Natural killer cell treated with Interleukin-12 subunit alpha and Interleukin-12 subunit beta and Interleukin-15 and Interleukin-18, amount 100 ng/mL, for 72 hours (primary cell): Measurements from ENCODE around the gene OR2Z1. TPM values are rescaled to one million over a fixed set of nuclear protein-coding genes. Genes with fewer than 3 reads are reported as not detected.
"Not testable (repeated sequence)": the region's sequence is repeated elsewhere in the genome, so short reads cannot be mapped to it uniquely, and the experiment has no call there.

Experiments
- ATAC-seq, 2 donors: fragments of 150-1000 bp; cut with Tn5 transposase in 1 of 2; sonication (Bioruptor Pico), chemical (Tn5 transposase) in 1 of 2; 2 replicates each; pipeline ENCODE4 v1.10.0; 2021
- DNase-seq: peaks from one replicate; pipeline ENCODE4 v3.0.0; 2022; ENCODE audit warnings: low spot score
- H3K27ac Mint-ChIP-seq, 2 donors: 1 replicate in 1 of 2; 2 replicates in 1 of 2; pipeline ENCODE4 v1.8.0; 2022; ENCODE audit warnings: mixed read lengths in 2 of 2, mild to moderate bottlenecking in 1 of 2, moderate library complexity in 1 of 2
- H3K27me3 Mint-ChIP-seq, 2 donors: 1 replicate in 1 of 2; 2 replicates in 1 of 2; pipeline ENCODE4 v1.8.0; 2022; ENCODE audit warnings: mixed read lengths in 2 of 2
- H3K36me3 Mint-ChIP-seq: one replicate; pipeline ENCODE4 v1.8.0; 2022; ENCODE audit warnings: mixed read lengths
- H3K4me1 Mint-ChIP-seq, 2 donors: 1 replicate in 1 of 2; 2 replicates in 1 of 2; pipeline ENCODE4 v1.8.0; 2022; ENCODE audit warnings: low read depth in 2 of 2, mixed read lengths in 2 of 2, mild to moderate bottlenecking in 1 of 2
- H3K4me3 Mint-ChIP-seq: one replicate; pipeline ENCODE4 v1.8.0; 2022; ENCODE audit warnings: mixed read lengths
- H3K9me3 Mint-ChIP-seq: 2 replicates; pipeline ENCODE4 v1.8.0; 2022; ENCODE audit warnings: mixed read lengths
- total RNA-seq, 2 donors: library from RNA; stranded (reverse); gene quantifications; one replicate each; pipeline ENCODE4 v1.2.3, GENCODE V29; 2022

The OR2Z1 gene
- total RNA-seq, 2 donors from 2014 or later: not detected

DNA sequence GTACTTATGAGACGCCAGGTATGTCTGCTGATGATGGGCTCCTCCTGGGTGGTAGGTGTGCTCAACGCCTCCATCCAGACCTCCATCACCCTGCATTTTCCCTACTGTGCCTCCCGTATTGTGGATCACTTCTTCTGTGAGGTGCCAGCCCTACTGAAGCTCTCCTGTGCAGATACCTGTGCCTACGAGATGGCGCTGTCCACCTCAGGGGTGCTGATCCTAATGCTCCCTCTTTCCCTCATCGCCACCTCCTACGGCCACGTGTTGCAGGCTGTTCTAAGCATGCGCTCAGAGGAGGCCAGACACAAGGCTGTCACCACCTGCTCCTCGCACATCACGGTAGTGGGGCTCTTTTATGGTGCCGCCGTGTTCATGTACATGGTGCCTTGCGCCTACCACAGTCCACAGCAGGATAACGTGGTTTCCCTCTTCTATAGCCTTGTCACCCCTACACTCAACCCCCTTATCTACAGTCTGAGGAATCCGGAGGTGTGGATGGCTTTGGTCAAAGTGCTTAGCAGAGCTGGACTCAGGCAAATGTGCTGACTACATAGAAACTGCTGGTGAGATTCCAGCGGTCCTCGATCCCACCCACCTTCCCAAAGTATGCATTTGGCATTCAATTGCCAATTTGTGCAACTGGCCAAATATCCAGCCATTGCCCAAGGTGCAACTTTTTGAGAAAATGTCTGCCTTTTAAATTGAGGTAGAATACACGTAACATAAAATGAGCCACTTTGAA lies 10.2 kb downstream of the OR2Z1 start:
- Mint-ChIP-seq H3K36me3 (no peaks in the 10 kb centered on the region), H3K9me3 (no peaks in the 10 kb centered on the region), H3K4me3 (no peak overlapping the region), H3K4me1 (peaks cover 0 to 4% of the 10 kb centered on the region in 2 donors), H3K27ac (no peak overlapping the region), H3K27me3 (peaks cover 8% of the 10 kb centered on the region in 2 donors)
- DNase-seq (no peak), ATAC-seq (peak in 1 of 2 donors; percentile 9)

DNA sequence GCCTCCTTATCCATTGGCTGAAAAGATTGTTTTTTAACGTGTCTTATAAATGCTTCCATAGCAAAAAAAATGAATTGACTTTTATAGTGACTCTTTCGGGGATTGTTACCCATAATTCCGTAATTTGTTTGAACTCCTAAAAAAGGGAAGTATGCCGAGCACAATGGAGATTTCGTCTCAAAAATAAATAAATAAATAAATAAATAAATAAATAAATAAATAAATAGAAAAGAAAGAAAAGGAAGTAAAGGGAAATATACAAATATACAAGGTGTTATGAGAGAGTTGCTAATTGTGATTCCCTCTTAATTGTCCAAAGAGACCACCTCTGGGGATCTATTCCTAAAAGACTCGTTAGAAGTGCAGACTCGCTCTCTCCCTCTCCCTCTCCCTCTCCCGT lies 16.9 kb downstream of the OR2Z1 start:
- H3K4me3 Mint-ChIP-seq: no peak overlapping the region
- H3K4me1 Mint-ChIP-seq: no peaks in the 10 kb centered on the region
- ATAC-seq: no peak
- H3K27ac Mint-ChIP-seq: no peak overlapping the region
- peaks cover 0 to 7% of the 10 kb centered on the region in 2 donors for H3K27me3 Mint-ChIP-seq
- no peaks in the 10 kb centered on the region for H3K9me3 Mint-ChIP-seq
- DNase-seq: no peak
- no peaks in the 10 kb centered on the region for H3K36me3 Mint-ChIP-seq

DNA sequence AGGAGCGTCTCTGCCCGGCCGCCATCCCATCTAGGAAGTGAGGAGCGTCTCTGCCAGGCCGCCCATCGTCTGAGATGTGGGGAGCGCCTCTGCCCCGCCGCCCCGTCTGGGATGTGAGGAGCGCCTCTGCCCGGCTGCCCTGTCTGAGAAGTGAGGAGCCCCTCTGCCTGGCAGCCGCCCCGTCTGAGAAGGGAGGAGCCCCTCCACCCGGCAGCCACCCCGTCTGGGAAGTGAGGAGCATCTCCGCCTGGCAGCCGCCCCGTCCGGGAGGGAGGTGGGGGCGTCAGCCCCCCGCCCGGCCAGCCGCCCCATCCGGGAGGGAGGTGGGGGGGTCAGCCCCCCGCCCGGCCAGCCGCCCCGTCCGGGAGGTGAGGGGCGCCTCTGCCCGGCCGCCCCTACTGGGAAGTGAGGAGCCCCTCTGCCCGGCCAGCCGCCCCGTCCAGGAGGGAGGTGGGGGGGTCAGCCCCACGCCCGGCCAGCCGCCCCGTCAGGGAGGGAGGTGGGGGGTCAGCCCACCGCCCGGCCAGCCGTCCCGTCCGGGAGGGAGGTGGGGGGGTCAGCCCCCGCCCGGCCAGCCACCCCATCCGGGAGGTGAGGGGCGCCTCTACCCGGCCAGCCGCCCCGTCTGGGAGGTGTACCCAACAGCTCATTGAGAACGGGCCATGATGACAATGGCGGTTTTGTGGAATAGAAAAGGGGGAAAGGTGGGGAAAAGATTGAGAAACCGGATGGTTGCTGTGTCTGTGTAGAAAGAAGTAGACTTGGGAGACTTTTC lies 18.0 kb downstream of the OR2Z1 start:
- H3K4me3 Mint-ChIP-seq, H3K27me3 Mint-ChIP-seq, ATAC-seq, DNase-seq, H3K4me1 Mint-ChIP-seq, H3K9me3 Mint-ChIP-seq, H3K36me3 Mint-ChIP-seq, H3K27ac Mint-ChIP-seq: not testable (repeated sequence)

DNA sequence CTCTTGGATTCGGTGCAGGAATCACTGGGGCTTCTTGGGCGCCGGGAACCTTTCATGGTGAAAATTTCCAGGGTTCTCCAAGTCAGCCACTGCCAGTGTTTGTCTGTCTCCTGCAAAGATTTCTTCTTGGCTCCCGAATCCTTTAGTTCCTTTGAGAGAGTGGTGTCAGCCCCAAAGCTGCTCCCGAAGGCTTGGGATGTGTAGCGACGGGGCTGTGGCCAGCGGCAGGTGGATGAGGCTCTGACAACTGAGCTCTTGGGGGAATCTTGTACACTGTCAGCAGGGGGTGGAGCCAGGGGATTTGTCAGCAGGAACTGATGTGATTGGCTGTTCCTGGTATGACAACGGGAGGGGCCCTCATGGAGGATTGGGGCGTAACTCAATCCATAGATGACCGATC lies 45.8 kb downstream of the OR2Z1 start:
- DNase-seq: peak; percentile 63
- not testable (repeated sequence) for H3K27ac Mint-ChIP-seq, ATAC-seq, H3K9me3 Mint-ChIP-seq, H3K27me3 Mint-ChIP-seq, H3K4me1 Mint-ChIP-seq, H3K4me3 Mint-ChIP-seq, H3K36me3 Mint-ChIP-seq

DNA sequence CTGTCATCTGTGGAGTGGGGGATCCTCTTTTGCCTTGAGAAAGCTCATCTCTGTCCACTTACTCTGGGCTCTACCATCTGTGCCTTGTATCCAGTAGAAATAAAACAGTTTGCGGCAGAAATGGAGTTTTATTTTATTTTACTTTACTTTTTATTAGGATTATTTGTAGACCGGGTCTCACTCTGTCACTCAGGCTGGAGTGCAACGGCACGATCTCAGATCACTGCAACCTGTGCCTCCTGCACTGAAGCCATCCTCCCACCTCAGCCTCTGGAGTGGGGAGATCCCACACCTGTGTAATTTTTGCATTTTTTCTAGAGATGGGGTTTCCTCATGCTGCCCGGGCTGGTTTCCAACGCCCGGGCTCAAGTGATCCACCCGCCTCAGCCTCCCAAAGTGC lies 47.8 kb downstream of the OR2Z1 start:
- H3K4me1 Mint-ChIP-seq, H3K27me3 Mint-ChIP-seq, H3K9me3 Mint-ChIP-seq, H3K4me3 Mint-ChIP-seq, DNase-seq, H3K36me3 Mint-ChIP-seq, H3K27ac Mint-ChIP-seq, ATAC-seq: not testable (repeated sequence)

DNA sequence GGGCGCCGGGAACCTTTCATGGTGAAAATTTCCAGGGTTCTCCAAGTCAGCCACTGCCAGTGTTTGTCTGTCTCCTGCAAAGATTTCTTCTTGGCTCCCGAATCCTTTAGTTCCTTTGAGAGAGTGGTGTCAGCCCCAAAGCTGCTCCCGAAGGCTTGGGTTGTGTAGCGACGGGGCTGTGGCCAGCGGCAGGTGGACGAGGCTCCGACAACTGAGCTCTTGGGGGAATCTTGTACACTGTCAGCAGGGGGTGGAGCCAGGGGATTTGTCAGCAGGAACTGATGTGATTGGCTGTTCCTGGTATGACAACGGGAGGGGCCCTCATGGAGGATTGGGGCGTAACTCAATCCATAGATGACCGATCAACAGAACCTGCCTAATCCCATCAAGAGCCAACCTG lies 52.2 kb downstream of the OR2Z1 start:
- not testable (repeated sequence) for H3K4me1 Mint-ChIP-seq, H3K4me3 Mint-ChIP-seq, DNase-seq, H3K36me3 Mint-ChIP-seq, H3K27me3 Mint-ChIP-seq, ATAC-seq, H3K9me3 Mint-ChIP-seq, H3K27ac Mint-ChIP-seq

Other genes with a start within 250 kb of the OR2Z1 start
- 1 to 10 TPM; 1.5 to 2.0 TPM for gene PRAM1, start 219.0 kb upstream of the OR2Z1 start, total RNA-seq
- 10 to 100 TPM; 15.5 to 16.8 TPM for gene ZNF414, start 207.5 kb upstream of the OR2Z1 start, total RNA-seq
- 100 to 1,000 TPM; 216 to 232 TPM for gene MYO1F, start 144.2 kb upstream of the OR2Z1 start, total RNA-seq
- 10 to 100 TPM in 1 of 2 donors, 1 to 10 TPM in 1; 8.2 to 11.3 TPM for gene ADAMTS10, start 110.9 kb upstream of the OR2Z1 start, total RNA-seq
- gene NFILZ, start 91.0 kb upstream of the OR2Z1 start, total RNA-seq: not detected
- gene ACTL9, start 22.8 kb upstream of the OR2Z1 start, total RNA-seq: not detected
- gene ZNF558, start 110.7 kb downstream of the OR2Z1 start, total RNA-seq: 10 to 100 TPM; 19.2 to 23.1 TPM
- gene MBD3L1, start 110.7 kb downstream of the OR2Z1 start, total RNA-seq: not detected